Measurements from ENCODE around the gene VAC14. TPM values are rescaled to one million over a fixed set of nuclear protein-coding genes. Genes with fewer than 3 reads are reported as not detected.
A peak's percentile ranks its signal among the peaks of the same experiment; 100 is the strongest.

The VAC14 gene
- total and polyA plus RNA-seq, 2 experiments from 2014 or later, result 42.3 to 77.7 TPM

DNA sequence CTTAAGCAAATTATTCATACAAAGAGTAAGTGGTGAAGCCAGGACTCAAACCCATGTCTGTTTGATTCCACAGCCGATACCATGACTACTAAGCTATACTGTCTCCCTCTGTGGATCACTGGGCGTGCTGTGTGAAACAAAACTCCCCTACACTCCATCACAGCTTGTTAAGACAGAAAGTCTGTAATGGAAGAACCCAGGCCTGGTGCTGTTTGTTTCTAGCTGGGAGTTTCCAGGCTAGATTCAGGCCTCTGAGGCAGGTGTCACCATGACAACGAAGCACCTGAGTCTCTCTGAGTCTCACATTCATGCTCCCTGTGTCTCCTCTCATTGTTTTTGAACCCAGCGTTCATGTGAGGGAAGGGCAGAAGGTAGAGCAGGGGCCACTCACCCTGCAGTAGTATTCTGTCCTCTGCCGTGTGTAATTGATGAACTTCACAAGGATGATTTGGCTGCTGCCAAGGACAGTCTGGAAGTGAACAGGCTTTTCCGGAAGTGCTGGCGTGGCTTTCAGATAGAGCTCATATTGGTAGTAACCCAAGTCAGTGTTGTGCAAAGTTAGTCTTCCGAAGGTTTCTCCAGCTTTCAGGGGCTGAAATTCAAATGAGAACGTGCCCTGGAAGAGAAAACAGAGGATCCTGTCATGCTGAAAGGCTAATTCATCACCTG is 8.6 kb upstream of the VAC14 start (continued):
- TF ChIP-seq, protein P1, sequence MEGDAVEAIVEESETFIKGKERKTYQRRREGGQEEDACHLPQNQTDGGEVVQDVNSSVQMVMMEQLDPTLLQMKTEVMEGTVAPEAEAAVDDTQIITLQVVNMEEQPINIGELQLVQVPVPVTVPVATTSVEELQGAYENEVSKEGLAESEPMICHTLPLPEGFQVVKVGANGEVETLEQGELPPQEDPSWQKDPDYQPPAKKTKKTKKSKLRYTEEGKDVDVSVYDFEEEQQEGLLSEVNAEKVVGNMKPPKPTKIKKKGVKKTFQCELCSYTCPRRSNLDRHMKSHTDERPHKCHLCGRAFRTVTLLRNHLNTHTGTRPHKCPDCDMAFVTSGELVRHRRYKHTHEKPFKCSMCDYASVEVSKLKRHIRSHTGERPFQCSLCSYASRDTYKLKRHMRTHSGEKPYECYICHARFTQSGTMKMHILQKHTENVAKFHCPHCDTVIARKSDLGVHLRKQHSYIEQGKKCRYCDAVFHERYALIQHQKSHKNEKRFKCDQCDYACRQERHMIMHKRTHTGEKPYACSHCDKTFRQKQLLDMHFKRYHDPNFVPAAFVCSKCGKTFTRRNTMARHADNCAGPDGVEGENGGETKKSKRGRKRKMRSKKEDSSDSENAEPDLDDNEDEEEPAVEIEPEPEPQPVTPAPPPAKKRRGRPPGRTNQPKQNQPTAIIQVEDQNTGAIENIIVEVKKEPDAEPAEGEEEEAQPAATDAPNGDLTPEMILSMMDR (conservative IDR thresholded peaks at IDR 0.05; ENCODE audit: low read depth in 2 of 2), result no peak

DNA sequence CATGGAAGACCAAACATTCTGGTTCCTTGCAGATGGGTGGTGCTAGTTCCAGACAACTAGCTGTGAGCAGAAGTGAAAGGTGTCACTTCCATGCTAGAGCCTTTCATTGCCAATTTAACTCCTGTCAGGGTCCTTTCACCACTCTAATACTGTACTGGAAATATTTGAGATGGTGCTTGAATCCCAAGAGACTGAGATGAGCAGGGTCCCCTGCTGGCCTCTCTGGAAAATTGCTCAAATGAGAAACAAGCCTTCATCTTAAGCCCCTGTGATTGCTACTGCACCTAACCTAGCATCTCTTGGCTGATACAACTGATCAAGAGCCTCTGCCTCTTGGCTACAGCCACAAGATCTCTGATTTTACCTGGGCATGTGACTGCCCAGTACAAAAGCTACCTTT is 7.4 kb upstream of the VAC14 start:
- TF ChIP-seq ZNF331 (CRISPR knock-in tag; IDR thresholded peaks at IDR 0.05; ENCODE audit: low read depth), result no peak
- TF ChIP-seq, protein P1 (conservative IDR thresholded peaks at IDR 0.05; ENCODE audit: low read depth in 2 of 2), result peak; percentile 31 to 33; a peak in 3 of 4 replicates
- H2AFZ ChIP-seq, result no peak overlapping the region
- no peak for DNase-seq (ENCODE audit: low spot score)
- peaks cover 32% of the 10 kb centered on the region for H3K27me3 ChIP-seq (ENCODE audit: insufficient read depth)
- no peaks in the 10 kb centered on the region for H3K9me2 ChIP-seq (ENCODE audit: insufficient read depth)
- Mint-ChIP-seq H3K36me3 (ENCODE audit: low read depth) (no peaks in the 10 kb centered on the region), H3K27me3 (ENCODE audit: insufficient read depth, low read depth, poor library complexity) (peaks cover 10% of the 10 kb centered on the region), H3K9me3 (no peaks in the 10 kb centered on the region), H3K4me1 (no peaks in the 10 kb centered on the region), H3K27ac (no peak overlapping the region), H3K4me3 (no peak overlapping the region)
- H3K4me2 ChIP-seq, result no peak overlapping the region
- peak; percentile 63 for ATAC-seq
- no peaks in the 10 kb centered on the region for H3K79me2 ChIP-seq (replicated peaks; ENCODE audit: insufficient read depth)
- H3K36me3 ChIP-seq (ENCODE audit: insufficient read depth), result no peaks in the 10 kb centered on the region
- H3F3A ChIP-seq (replicated peaks; ENCODE audit: low read depth), result no peaks in the 10 kb centered on the region
- H4K20me1 ChIP-seq (replicated peaks; ENCODE audit: insufficient read depth), result no peaks in the 10 kb centered on the region; the same call in 1 of the 2 replicates
- no peaks in the 10 kb centered on the region for H3K4me1 ChIP-seq (ENCODE audit: insufficient read depth)
- H3K4me3 ChIP-seq, result no peak overlapping the region
- H3K27ac ChIP-seq (ENCODE audit: low read depth), result no peak overlapping the region

DNA sequence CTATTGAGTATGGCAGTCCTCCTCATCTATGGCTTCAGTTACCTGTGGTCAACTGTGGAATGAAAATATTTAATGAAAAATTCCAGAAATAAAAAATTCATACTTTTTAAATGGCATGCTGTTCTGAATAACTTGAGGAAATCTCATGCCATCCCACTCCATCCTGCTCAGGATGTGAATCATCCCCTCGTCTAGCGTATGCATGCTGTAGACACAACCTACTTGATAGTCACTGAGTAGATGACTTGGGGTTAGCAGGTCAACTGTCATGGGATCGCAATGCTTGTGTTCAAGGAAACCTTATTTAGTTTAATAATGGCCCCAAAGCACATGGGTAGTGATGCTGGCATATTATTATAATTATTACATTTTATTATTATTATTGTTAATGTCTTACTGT is 4.8 kb upstream of the VAC14 start:
- H3K79me2 ChIP-seq (replicated peaks; ENCODE audit: insufficient read depth), result no peaks in the 10 kb centered on the region
- Mint-ChIP-seq H3K9me3 (no peaks in the 10 kb centered on the region), H3K36me3 (ENCODE audit: low read depth) (no peaks in the 10 kb centered on the region), H3K27me3 (ENCODE audit: insufficient read depth, low read depth, poor library complexity) (peaks cover 9% of the 10 kb centered on the region), H3K27ac (no peak overlapping the region), H3K4me1 (peaks cover 7% of the 10 kb centered on the region; the same call in 2 of the 3 replicates), H3K4me3 (no peak overlapping the region)
- no peak overlapping the region for H2AFZ ChIP-seq
- H3F3A ChIP-seq (replicated peaks; ENCODE audit: low read depth), result no peaks in the 10 kb centered on the region
- H3K9me2 ChIP-seq (ENCODE audit: insufficient read depth), result no peaks in the 10 kb centered on the region
- H3K4me3 ChIP-seq, result no peak overlapping the region
- H3K4me2 ChIP-seq, result no peak overlapping the region
- peaks cover 6% of the 10 kb centered on the region; the same call in 1 of the 2 replicates for H3K4me1 ChIP-seq (ENCODE audit: insufficient read depth)
- no peaks in the 10 kb centered on the region; the same call in 1 of the 2 replicates for H4K20me1 ChIP-seq (replicated peaks; ENCODE audit: insufficient read depth)
- no peak for DNase-seq (ENCODE audit: low spot score)
- peaks cover 38% of the 10 kb centered on the region for H3K27me3 ChIP-seq (ENCODE audit: insufficient read depth)
- H3K36me3 ChIP-seq (ENCODE audit: insufficient read depth), result no peaks in the 10 kb centered on the region
- ATAC-seq, result no peak
- no peak overlapping the region for H3K27ac ChIP-seq (ENCODE audit: low read depth)
- TF ChIP-seq CREB1 (CRISPR knock-in tag; IDR thresholded peaks at IDR 0.05; ENCODE audit: low read depth) (no peak), POLR2AphosphoS5 (IDR thresholded peaks at IDR 0.05; ENCODE audit: low read depth) (no peak), ZNF331 (CRISPR knock-in tag; IDR thresholded peaks at IDR 0.05; ENCODE audit: low read depth) (no peak), ETS1 (IDR thresholded peaks at IDR 0.05) (no peak), EZH2phosphoT487 (IDR thresholded peaks at IDR 0.05; ENCODE audit: unreplicated experiment) (no peak), JUNB (IDR thresholded peaks at IDR 0.05; ENCODE audit: unreplicated experiment) (no peak)

Measured in GM23338 (cell line).